ENCODE data around the gene MTURN. TPM values are rescaled to one million over a fixed set of nuclear protein-coding genes. Genes with fewer than 3 reads are reported as not detected.

MTURN gene
- total and polyA plus RNA-seq, 2 donors (not counting 1 experiment from before 2014, with no cell fraction given) = 4.5 to 13.9 TPM

- Histone ChIP-seq H3K9ac (ENCODE audit: low read length) (no peak overlapping the region), H3K4me2 (replicated peaks; ENCODE audit: low read depth, low read length, poor library complexity, severe bottlenecking) (no peak overlapping the region), H3K36me3 (replicated peaks in 1 of 2; ENCODE audit: control extremely low read depth in 1 of 2, control insufficient read depth in 1 of 2, extremely low read depth in 1 of 2, insufficient read depth in 2 of 2, low read length in 1 of 2) (no peaks in the 10 kb centered on the region), H3K4me3 (ENCODE audit: control extremely low read depth in 1 of 5, extremely low read depth in 1 of 5, insufficient read depth in 1 of 5, low read depth in 2 of 5, low read length in 4 of 5) (no peak overlapping the region), H3K79me2 (ENCODE audit: control insufficient read depth, insufficient read depth, low read length) (no peaks in the 10 kb centered on the region), H3K4me1 (ENCODE audit: control insufficient read depth in 2 of 2, insufficient read depth in 2 of 2, low read length in 2 of 2) (peaks cover 36 to 47% of the 10 kb centered on the region in 2 donors), H3K9me3 (ENCODE audit: control extremely low read depth in 1 of 3, control insufficient read depth in 2 of 3, insufficient read depth in 1 of 3, low read length in 2 of 3) (peaks cover 0 to 2% (median 0%) of the 10 kb centered on the region in 3 donors), H3K27ac (ENCODE audit: low read length in 2 of 2) (no peak overlapping the region), H3K27me3 (replicated peaks in 1 of 4; ENCODE audit: control extremely low read depth in 1 of 4, control insufficient read depth in 3 of 4, insufficient read depth in 4 of 4, low read length in 3 of 4) (no peaks in the 10 kb centered on the region), H2AFZ (ENCODE audit: insufficient read depth, low read depth, low read length, poor library complexity, severe bottlenecking) (no peak overlapping the region), H4K20me1 (ENCODE audit: control insufficient read depth, insufficient read depth, low read length, poor library complexity, severe bottlenecking) (no peaks in the 10 kb centered on the region)
- no peak for DNase-seq
- TF ChIP-seq EZH2 (IDR thresholded peaks at IDR 0.05; ENCODE audit: borderline replicate concordance, insufficient read depth, low read depth, low read length, poor library complexity, severe bottlenecking) = no peak
- TF ChIP-seq CTCF (IDR thresholded peaks at IDR 0.05) = no peak
- peaks cover 50% of the 10 kb centered on the region for H3K4me1 Mint-ChIP-seq
- 100% methylated on average over 1 of the region's 2 CpGs for WGBS (ENCODE audit: insufficient coverage)
- ChIA-PET CTCF (interaction anchor here (1.4 to 2.8 kb wide), 2 partner anchors 16 to 43 kb away, joined by 3 to 18 read pairs; no protein-coding TSS in a partner anchor), POLR2A (no interaction called here)
- no peak overlapping the region for H3K27ac Mint-ChIP-seq
- no peak for ATAC-seq (ENCODE audit: low read depth)
- no peaks in the 10 kb centered on the region for H3K9me3 Mint-ChIP-seq (ENCODE audit: insufficient read depth)
- no peak overlapping the region for H3K4me3 Mint-ChIP-seq
- no peaks in the 10 kb centered on the region for H3K27me3 Mint-ChIP-seq
- intact Hi-C loops (cut with micrococcal nuclease) = no loop called here
Measured at GRCh38 chr7:30180718-30181117, 45.9 kb downstream of the MTURN start.

GRCh38 chr7:30181211-30181610, 46.4 kb downstream of the MTURN start:
- Histone ChIP-seq H3K79me2 (ENCODE audit: control insufficient read depth, insufficient read depth, low read length) (no peaks in the 10 kb centered on the region), H4K20me1 (ENCODE audit: control insufficient read depth, insufficient read depth, low read length, poor library complexity, severe bottlenecking) (no peaks in the 10 kb centered on the region), H3K9ac (ENCODE audit: low read length) (no peak overlapping the region), H3K9me3 (ENCODE audit: control extremely low read depth in 1 of 3, control insufficient read depth in 2 of 3, insufficient read depth in 1 of 3, low read length in 2 of 3) (peaks cover 0 to 2% (median 0%) of the 10 kb centered on the region in 3 donors), H3K36me3 (replicated peaks in 1 of 2; ENCODE audit: control extremely low read depth in 1 of 2, control insufficient read depth in 1 of 2, extremely low read depth in 1 of 2, insufficient read depth in 2 of 2, low read length in 1 of 2) (no peaks in the 10 kb centered on the region), H2AFZ (ENCODE audit: insufficient read depth, low read depth, low read length, poor library complexity, severe bottlenecking) (no peak overlapping the region), H3K4me2 (replicated peaks; ENCODE audit: low read depth, low read length, poor library complexity, severe bottlenecking) (no peak overlapping the region), H3K27me3 (replicated peaks in 1 of 4; ENCODE audit: control extremely low read depth in 1 of 4, control insufficient read depth in 3 of 4, insufficient read depth in 4 of 4, low read length in 3 of 4) (no peaks in the 10 kb centered on the region), H3K4me3 (ENCODE audit: control extremely low read depth in 1 of 5, extremely low read depth in 1 of 5, insufficient read depth in 1 of 5, low read depth in 2 of 5, low read length in 4 of 5) (no peak overlapping the region), H3K27ac (ENCODE audit: low read length in 2 of 2) (no peak overlapping the region), H3K4me1 (ENCODE audit: control insufficient read depth in 2 of 2, insufficient read depth in 2 of 2, low read length in 2 of 2) (peaks cover 31 to 42% of the 10 kb centered on the region in 2 donors)
- no peak for TF ChIP-seq CTCF (IDR thresholded peaks at IDR 0.05)
- TF ChIP-seq EZH2 (IDR thresholded peaks at IDR 0.05; ENCODE audit: borderline replicate concordance, insufficient read depth, low read depth, low read length, poor library complexity, severe bottlenecking) = no peak
- no peak overlapping the region for H3K4me3 Mint-ChIP-seq
- H3K27ac Mint-ChIP-seq = no peak overlapping the region
- CTCF ChIA-PET = interaction anchor here (1.4 kb wide), 1 partner anchor 43 kb away, joined by 3 read pairs; no protein-coding TSS in a partner anchor
- ATAC-seq (ENCODE audit: low read depth) = no peak
- no peaks in the 10 kb centered on the region for H3K27me3 Mint-ChIP-seq
- no peak for DNase-seq
- intact Hi-C loops (cut with micrococcal nuclease) = no loop called here
- POLR2A ChIA-PET = no interaction called here
- H3K9me3 Mint-ChIP-seq (ENCODE audit: insufficient read depth) = no peaks in the 10 kb centered on the region
- peaks cover 45% of the 10 kb centered on the region for H3K4me1 Mint-ChIP-seq
- 97% methylated on average over 6 of the region's 6 CpGs for WGBS (ENCODE audit: insufficient coverage)

All from B cell (primary cell).